NCI-H446 (cell line): ENCODE measurements around the gene THBS3.
"Not testable (repeated sequence)": the region's sequence is repeated elsewhere in the genome, so short reads cannot be mapped to it uniquely, and the experiment has no call there.

Experiments
- DNase-seq, 2 experiments: peaks; one replicate each; lab custom pipeline; 2025; lab: John Stamatoyannopoulos, UW

The THBS3 gene

DNA sequence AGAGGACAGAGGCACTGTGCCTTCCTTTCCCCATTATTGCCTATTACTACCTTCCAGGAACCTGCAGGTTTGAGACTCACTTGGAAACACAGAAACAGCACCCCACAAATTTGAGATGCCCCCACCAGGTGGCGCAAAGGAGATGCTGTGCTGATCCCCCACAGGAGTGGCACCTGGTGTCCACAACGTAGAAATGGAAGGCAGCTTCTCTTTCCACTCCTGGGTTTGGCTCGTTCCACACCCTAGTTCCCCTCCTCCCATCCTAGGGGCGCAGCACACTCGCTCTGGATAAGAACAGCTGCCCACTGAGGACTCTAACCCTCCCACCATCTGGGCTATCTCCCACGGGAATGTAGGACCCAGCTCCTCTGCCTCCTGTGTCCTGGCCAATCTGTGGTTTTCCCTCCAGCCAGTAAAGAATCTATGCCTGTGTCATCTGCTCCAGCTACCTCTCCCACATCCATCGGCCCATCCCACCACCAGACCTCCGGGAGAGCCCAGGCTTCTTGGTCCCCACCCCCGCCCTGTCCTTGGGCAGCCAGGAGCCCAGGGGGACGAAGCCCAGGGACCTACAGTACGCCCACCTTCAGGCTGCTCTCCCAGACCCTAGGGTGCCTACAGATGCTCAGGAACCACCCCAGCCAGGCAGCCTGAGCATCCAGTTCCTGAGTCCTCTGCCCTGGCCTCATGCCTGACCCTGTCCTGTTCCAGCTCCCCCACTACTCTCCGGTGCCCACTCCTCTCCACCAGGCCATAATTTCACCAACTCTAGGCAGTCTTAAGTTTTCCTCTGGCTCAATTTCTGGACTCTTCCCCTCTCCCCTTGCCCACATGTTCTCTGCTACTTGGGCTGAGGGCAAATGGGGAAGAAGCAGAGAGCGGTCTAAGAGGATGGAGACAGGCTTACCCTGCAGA lies 549 bp downstream of the THBS3 start:
- peak; percentile 76 to 78 for DNase-seq

DNA sequence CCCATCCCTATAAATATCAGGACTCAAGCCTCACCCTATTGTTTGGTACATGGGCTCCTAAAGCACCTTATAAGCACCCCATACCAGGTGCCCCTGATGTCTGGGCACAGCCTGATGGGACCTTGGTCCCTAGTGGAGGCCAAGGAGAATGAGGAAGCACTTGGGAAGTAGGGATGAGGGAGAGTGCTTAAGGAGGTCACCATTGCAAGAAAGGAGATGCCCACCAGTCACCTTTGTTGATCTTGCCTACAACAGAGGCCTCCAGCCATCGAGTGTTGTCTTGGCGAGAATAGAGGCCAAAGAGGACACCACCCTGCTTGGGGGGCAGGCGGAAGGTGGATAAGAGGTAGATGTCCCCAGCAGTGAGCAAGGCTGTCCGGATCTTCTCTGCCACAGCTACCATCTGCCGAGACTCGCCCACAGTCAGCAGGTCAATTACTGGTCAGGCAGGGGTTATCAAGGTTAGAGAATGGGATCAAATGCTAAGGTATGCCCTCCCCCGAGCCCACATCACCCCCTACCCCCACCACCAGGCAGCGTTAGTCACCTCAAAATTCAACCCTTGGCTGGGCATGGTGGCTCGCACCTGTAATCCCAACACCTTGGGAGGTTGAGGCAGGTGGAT lies 1.6 kb downstream of the THBS3 start:
- DNase-seq, result no peak

DNA sequence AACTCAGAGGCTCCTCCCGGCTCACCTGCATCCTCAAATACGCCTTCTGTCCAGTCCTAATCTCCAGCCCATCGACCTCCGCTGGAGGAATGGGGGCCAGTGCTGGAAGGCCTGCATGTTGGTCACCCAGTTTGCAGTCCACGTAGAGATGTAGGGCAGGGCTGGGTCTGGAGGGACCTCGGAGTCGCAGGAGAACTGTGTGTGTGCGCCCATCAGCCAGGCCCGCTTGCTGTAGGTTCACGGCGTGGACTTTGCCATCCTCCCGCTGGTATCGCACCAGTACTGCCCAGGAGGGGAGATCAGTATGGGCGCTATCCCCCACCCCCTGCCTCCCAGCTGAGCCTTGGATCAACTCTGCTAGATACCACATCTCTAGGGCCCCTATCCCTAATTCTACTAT lies 2.7 kb downstream of the THBS3 start:
- no peak for DNase-seq

DNA sequence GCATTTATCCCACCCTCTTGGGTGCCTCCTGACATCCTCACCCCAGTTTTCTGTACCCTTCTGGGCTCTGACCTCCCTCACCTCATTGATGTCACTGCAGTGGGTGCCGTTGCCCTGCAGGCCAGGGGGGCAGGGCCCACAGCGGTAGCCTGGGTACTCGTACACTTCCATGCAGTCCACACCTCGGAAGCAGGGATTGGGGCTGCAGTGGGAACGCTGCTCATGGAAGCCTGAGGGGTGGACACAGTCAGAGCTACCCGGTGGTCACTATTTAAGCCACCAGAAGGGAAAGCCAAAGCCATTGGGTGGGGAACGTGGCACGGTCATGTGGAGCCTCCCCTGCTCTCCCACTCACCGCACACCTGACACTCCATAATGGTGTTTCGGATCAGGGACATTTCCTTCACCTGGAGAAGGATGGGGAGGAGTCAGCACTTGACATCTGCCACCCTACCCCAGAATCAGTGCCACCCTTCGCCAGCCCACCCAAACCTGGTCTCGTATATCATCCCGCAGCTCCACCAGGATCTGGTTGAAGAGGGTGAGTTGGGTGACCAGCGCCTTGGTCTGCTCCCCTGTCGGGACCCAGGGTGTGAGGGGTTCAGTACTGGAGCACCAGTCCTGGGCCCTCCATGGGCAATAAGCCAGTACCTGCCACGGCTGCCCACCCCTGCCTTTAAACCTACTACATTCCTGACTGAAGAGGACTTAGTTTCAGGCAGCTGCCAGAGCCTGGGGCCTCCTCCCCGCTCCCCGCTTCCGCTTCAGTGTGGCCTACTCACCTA lies 4.8 kb downstream of the THBS3 start:
- DNase-seq, result no peak

DNA sequence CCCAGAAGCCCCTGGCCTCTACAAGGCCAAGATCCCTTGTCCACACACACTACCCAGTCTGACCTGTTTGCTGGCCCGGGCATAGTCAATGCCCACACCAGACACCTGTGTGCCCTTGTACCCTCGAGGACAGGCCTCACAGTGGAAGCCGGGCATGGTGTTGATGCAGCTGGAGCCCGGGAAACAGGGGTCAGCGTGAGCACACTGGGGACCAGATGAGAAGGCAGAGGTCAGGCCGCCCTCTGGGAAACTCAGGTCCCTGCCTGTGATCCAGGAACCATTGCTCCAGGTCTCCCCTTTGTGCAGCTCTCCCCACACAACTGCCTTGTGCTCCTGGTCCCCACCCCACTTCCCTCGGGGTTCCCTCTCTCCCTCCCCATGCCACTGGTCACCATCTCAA lies 5.5 kb downstream of the THBS3 start:
- no peak for DNase-seq

DNA sequence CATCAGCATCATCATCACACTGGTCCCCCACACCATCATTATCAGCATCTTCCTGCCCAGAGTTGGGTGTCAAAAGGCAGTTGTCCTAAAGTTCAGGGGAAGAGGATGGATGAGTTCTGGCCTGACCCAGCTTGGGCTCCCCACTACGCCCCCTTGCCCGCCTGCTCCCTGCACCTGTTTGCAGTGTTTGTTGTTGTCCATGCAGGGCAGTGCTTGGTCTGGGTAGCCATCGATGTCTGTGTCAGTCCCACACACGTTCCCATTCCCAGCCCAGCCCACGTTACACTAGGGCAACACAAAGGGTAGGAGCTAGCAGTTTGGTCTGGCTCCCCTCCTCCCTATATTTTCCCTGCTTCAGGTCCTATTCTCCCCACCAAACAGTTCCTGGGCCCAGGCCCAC lies 6.8 kb downstream of the THBS3 start:
- DNase-seq, result no peak

DNA sequence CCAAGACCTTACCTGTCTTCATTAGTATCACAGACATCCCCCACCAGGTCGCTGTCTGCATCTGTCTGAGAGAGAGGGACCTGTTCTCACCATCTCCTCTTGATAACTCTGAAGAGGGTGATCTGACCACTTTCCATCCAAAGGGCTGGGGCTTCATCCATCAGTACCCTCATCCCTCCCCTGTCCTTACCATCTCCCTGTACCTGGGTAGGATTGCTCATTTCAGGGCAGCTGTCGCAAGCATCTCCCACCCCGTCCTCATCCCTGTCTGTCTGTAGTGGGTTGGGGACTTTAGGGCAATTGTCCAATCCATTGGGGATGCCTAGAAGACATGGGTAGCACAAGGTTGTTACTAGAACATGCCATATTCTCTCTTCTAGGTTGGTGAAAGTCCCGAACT lies 7.9 kb downstream of the THBS3 start:
- DNase-seq, result no peak

DNA sequence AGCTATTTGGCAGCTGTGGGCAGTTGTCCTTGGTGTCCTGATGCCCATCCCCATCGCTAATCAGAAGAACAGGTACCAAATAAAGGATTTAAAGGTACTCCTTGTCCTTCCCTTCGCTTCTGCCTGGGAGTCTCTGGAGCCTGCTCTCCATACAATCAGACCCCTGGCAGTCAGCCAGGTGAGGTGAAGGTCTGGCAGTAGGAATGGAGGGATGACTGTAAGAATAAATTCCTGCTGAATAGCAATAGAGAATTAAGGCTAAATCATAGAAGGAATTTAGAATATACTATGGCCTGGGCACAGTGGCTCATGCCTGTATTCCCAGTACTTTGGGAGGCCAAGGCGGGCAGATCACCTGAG lies 9.2 kb downstream of the THBS3 start:
- no peak for DNase-seq

DNA sequence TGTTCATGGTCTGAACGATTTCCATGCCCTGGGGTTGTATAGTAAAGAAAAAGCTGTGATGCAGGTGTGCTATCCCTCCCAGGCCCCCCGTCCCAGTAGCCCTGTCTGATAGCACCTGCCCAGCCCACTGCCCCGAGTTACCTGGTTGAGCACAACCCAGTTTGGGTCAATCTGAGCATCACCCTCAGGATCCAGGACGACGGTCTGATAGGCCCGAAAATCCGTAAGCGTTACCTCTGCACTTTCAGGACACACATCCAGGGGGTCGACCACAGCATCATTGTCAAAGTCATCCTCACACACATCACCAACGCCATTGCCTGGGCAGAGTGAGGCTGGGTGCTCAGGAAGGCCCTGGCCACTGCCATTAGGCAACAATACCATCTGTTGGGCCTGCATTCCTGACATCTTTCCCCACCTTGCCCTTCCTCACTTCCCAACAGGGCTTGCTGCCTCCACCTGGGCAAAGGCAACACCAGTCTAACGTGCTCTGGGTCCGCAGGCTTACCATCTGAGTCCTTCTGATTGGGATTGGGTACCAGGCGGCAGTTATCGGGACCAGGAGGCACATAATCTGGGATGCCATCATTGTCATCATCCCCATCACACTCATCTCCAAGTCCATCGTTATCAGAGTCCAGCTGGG lies 9.7 kb downstream of the THBS3 start:
- DNase-seq, result no peak

DNA sequence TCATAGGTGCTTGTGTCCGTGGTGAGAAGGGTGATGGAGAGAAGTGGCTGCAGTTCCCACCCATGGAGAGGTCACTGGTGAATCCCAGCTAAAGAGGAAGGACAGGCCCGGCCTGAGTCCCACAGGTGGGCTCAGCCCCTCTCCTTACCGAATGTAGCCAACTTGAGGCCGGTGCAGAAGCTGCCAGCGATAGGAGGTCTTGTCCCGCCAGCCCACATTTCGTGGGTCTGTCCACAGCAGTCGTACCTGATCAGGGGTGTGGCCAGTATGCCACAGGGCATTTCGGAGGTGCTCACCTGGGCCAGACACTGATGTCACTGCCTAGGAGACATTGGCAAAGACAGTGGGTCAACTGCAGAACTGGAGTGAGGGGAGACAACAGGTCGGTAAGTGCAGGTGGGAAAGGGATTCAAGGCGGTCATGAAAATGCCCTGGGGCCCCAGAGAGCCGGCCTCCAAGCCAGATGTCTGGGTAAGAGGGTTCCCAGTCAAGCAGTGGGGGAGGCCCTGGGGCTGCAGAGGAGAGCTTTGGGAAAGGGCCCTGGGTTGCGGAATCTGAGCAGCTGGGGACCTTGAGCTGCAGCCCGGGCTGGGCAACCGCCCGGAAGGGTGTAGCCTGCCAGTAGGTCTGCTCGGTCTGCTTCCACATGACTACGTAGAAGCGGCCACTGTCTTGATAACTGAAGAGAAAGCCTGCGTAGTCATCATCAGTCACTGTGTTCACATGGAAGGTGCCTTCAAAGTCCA lies 10.6 kb downstream of the THBS3 start:
- no peak for DNase-seq

DNA sequence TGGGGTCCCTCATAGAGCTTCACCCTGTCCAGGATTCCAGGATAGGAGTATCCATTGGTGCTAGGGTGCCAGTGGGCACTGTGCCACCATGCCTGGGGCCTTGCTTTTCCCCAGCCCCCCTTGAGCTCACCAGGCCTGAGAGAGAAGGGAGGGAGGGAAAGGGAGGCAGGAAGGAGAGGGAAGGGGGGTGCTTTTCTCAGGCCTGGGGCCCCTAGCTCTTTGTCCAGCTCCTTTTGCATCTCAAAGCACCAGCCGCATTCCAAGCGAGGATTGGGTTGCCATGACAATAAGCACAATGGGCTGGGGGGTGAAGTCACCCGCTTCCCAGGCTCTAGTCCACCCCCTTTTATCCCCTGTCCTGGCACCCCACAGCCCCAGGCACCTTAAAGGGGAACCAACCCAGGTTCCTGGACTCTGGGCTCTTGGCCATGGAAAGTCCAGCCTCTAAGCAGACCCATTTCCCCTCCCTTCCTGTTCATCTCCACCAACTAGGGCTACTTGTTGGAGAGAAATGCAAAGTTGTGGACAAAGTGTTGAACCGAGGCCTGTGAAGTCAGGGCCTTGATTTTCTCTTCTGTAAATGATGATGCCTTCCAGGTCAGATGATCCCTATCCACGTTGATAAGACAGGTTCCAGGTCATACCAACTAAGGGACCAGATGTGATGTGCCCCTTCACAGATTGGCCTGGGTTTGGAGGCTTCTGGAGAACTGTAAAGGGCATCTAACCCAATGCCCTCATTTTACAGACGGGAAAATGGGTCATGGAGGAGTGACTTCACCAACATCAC lies 11.4 kb downstream of the THBS3 start:
- DNase-seq, result no peak

DNA sequence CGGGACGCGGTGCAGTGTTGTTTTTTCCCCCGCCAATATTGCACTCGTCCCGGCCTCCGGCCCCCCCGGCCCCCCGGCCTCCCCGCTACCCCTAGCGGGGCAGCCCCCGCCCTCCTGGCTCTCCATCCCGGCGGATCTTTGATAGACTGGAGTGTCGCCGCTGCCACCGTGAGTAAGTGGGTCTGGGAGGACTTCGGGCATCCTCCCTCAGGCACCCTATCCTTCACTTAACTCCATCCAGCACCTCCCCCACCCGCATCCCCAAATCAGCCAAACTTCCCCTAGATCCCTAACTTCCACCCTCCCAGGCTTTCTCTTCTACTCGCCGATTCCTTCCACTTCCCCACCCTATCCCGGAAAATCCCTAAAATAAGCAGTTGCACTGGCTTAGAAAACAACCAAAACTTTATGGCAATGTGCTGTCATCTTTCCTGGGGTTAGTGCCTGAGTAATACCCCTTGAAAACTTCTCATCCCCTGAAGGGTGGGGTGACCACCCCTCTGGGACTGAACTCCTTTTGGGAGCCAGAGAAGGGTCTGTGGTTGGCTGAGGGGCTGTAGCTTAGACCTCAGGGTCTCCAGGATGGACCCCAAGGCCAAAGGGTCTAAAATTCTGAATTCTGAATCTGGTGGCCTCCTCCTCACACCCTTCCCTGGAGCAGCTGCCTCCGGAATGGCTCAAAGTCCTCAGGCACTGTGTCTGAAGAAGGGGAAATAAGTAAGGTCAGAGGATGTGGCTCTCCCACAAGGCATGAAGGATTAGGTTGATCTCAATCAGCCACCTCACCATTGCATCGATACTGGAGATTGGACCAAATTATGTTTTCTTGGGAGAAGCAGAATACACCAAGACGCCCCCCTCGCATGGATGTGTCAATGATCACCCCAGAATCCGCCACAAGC lies 12.2 kb downstream of the THBS3 start:
- DNase-seq, result no peak

DNA sequence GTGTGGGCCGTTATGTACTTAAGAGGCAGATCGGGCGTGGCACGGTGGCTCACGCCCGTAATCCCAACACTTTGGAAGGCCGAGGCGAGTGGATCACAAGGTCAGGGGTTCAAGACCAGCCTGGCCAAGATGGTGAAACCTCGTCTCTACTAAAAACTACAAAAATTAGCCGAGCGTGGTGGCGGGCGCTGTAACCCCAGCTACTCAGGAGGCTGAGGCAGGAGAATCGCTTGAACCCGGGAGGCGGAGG lies 13.8 kb downstream of the THBS3 start:
- not testable (repeated sequence) for DNase-seq

DNA sequence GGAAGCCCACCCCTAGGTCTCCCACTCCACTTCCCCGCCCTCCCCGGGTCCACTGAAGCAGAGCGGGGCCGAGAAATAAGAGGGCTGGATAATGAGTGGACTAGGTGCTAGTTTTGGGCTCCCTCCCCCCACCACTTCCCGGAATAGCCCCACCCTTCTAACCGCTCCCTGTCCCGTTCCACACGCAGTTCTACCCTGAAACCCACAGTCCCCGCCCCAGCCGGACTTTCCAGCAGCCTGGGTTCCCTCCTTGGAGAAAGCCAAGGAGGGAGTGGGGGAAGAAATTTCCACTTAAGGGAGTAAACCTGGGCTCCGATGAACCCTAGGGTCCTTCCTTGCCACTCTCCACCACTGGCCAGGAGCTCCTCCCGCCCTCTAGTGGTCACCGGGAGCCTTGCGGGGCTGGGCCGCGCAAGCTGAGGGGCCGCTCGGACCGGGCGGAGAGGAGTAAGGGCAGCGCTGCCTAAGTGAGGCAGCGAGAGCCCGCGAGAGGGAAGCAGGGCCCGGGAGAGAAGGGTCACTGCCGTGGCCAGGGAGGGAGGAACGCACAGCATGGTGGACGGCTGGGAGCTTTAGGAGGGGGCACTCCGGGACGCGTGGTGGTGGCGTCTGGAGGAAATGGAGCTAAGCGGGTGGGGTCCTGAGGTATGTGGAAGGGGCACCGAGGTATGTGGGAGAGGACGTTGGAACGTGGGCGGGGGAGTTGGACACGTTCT lies 14.3 kb downstream of the THBS3 start:
- peak; percentile 57 to 90 for DNase-seq

DNA sequence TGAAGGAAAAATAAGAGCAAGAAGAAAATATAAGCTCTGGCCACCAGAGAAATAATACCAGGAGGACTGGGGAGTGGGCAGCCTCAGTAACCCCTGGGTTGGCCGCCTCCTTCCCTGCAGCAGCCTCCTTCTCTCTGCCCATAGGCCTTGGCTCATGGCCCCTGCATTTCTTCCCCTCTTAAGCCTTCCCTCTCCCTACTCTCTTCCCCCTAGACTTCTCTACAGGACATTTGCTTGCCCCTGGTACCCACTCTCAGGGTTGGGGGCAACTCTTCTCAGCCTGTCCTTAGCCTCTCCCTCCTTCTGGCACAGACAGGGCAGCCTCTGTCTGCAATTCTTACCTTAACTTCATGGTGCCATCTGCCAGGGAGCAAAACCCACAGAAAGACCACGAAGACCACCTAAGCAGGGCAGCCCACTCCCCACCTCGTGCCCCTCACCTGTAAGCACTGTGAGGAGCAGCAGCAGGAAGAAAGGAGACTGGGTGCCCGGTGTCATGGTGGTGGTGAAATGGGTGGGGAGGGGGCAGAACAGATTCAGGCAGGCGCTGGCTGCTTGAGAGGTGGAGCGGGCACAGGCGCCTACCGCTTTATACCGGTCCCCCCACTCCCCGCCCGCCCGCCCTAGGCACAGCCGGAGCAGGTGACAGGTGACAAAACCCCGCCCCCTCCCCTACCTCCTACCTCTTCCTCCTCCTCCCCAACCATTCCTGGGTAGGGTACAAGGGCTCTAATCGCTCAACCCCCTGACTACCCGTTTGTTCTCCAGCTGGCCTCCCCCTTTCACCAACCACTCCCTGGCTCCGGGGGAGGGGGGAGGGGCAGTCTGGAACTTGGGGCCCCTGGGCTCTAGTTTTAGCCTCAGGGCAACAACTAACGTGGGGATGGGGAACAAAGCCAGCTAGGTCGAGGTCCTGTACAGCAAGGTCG lies 15.1 kb downstream of the THBS3 start:
- DNase-seq, result no peak

DNA sequence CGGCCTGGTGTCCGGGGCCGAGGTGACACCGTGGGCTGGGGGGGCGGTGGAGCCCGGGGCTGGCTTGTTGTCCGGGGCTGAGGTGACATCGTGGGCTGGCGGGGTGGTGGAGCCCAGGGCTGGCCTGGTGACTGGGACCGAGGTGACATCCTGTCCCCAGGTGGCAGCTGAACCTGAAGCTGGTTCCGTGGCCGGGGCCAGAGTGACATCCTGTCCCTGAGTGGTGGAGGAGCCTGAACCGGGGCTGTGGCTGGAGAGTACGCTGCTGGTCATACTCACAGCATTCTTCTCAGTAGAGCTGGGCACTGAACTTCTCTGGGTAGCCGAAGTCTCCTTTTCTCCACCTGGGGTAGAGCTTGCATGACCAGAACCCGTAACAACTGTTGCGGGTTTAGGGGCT lies 15.8 kb downstream of the THBS3 start:
- DNase-seq, result no peak

DNA sequence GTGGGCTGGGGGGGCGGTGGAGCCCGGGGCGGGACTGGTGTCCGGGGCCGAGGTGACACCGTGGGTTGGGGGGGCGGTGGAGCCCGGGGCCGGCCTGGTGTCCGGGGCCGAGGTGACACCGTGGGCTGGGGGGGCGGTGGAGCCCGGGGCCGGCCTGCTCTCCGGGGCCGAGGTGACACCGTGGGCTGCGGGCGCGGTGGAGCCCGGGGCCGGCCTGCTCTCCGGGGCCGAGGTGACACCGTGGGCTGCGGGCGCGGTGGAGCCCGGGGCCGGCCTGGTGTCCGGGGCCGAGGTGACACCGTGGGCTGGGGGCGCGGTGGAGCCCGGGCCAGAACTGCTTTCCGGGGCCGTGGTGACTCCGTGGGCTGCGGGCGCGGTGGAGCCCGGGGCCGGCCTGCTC lies 17.8 kb downstream of the THBS3 start:
- not testable (repeated sequence) for DNase-seq

DNA sequence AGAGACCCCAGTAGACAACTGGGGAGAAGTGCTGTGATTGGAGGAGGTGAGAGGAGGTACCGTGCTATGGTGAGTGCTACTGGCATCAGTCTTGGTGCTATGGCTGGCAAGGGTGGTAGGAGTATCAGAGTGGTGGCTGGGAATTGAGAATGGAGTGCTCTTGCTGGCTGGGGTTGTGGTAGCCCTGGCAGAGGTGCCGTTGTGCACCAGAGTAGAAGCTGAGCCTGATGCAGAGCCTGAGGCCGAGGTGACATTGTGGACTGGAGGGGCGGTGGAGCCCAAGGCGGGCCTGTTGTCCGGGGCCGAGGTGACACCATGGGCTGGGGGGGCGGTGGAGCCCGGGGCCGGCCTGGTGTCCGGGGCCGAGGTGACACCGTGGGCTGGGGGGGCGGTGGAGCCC lies 19.4 kb downstream of the THBS3 start:
- no peak for DNase-seq
